ENCODE data around the gene TRIM31. TPM values are rescaled to one million over a fixed set of nuclear protein-coding genes. Genes with fewer than 3 reads are reported as not detected.

Gene TRIM31
- total RNA-seq, 1 donor from 2014 or later: not detected

GRCh38 chr6:30091577-30092381 lies 21.1 kb downstream of the TRIM31 start:
- no peak overlapping the region for H3K4me3 Mint-ChIP-seq (ENCODE audit: unreplicated experiment)
- no peak overlapping the region for H3K27ac Mint-ChIP-seq (ENCODE audit: unreplicated experiment)
- H3K9me3 Mint-ChIP-seq (ENCODE audit: unreplicated experiment): no peaks in the 10 kb centered on the region
- peaks cover 81% of the 10 kb centered on the region for H3K27me3 Mint-ChIP-seq (ENCODE audit: unreplicated experiment)
- DNase-seq (ENCODE audit: extremely low spot score, unreplicated experiment): no peak
- H3K36me3 Mint-ChIP-seq (ENCODE audit: unreplicated experiment): no peaks in the 10 kb centered on the region
- TF ChIP-seq, protein P1, sequence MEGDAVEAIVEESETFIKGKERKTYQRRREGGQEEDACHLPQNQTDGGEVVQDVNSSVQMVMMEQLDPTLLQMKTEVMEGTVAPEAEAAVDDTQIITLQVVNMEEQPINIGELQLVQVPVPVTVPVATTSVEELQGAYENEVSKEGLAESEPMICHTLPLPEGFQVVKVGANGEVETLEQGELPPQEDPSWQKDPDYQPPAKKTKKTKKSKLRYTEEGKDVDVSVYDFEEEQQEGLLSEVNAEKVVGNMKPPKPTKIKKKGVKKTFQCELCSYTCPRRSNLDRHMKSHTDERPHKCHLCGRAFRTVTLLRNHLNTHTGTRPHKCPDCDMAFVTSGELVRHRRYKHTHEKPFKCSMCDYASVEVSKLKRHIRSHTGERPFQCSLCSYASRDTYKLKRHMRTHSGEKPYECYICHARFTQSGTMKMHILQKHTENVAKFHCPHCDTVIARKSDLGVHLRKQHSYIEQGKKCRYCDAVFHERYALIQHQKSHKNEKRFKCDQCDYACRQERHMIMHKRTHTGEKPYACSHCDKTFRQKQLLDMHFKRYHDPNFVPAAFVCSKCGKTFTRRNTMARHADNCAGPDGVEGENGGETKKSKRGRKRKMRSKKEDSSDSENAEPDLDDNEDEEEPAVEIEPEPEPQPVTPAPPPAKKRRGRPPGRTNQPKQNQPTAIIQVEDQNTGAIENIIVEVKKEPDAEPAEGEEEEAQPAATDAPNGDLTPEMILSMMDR (IDR thresholded peaks at IDR 0.05): no peak
- peaks cover 10% of the 10 kb centered on the region for H3K4me1 Mint-ChIP-seq (ENCODE audit: unreplicated experiment)

GRCh38 chr6:30087876-30088275 lies 25.0 kb downstream of the TRIM31 start:
- no peak overlapping the region for H3K27ac Mint-ChIP-seq (ENCODE audit: unreplicated experiment)
- H3K27me3 Mint-ChIP-seq (ENCODE audit: unreplicated experiment): peaks cover 61% of the 10 kb centered on the region
- peaks cover 8% of the 10 kb centered on the region for H3K4me1 Mint-ChIP-seq (ENCODE audit: unreplicated experiment)
- no peaks in the 10 kb centered on the region for H3K36me3 Mint-ChIP-seq (ENCODE audit: unreplicated experiment)
- H3K9me3 Mint-ChIP-seq (ENCODE audit: unreplicated experiment): no peaks in the 10 kb centered on the region
- H3K4me3 Mint-ChIP-seq (ENCODE audit: unreplicated experiment): no peak overlapping the region
- TF ChIP-seq, protein P1 (IDR thresholded peaks at IDR 0.05): no peak
- DNase-seq (ENCODE audit: extremely low spot score, unreplicated experiment): no peak

GRCh38 chr6:30077218-30077617 lies 35.7 kb downstream of the TRIM31 start:
- peaks cover 75% of the 10 kb centered on the region for H3K27me3 Mint-ChIP-seq (ENCODE audit: unreplicated experiment)
- TF ChIP-seq, protein P1 (IDR thresholded peaks at IDR 0.05): no peak
- peaks cover 5% of the 10 kb centered on the region for H3K36me3 Mint-ChIP-seq (ENCODE audit: unreplicated experiment)
- DNase-seq (ENCODE audit: extremely low spot score, unreplicated experiment): no peak
- H3K9me3 Mint-ChIP-seq (ENCODE audit: unreplicated experiment): no peaks in the 10 kb centered on the region
- H3K4me3 Mint-ChIP-seq (ENCODE audit: unreplicated experiment): no peak overlapping the region
- peaks cover 26% of the 10 kb centered on the region for H3K4me1 Mint-ChIP-seq (ENCODE audit: unreplicated experiment)
- no peak overlapping the region for H3K27ac Mint-ChIP-seq (ENCODE audit: unreplicated experiment)

DNA sequence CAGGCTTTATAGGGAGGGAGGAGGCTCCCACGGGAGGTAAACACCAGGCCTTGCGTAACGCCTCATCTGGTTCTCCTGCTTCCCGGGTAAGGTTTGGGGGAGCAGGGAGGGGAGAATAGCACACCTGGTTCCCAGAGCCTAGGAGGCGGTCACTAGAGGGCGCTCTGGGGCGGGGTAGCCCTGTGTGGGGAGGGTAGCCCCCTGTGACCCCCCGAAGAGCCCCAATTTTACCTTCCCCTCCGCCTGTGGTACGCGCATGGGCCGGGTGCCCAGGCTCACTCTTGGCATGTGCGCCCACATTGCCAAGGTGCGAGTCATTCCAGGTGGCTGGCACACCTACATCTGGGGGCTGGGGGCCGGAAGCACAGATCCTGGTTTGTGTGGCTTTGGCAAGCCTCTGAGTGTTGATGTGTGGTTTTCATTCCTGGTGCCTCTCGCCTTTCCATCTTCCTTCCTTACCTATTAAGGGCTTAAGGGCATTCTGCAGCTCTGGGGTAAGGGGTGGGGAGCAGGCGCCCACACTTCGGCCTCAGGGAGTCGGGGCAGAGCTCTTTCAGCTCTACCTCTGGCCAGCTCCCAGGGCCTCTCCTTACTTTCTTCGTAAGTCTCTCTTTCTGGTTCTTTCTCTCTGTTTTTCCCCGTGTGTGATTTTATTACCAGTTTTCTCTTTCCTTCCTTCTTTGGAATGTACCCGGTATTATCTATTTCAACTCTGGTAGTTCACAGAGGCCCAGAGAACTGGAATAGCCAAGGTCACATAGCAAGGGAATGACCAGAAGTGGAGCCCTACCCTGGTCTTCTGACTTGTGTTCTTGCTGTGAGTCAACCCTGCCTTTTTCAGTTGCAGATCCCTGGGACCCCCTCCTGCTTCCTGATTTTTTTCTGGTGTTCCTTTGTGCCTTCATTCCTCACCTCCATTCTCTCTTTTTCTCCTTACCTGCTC lies 36.8 kb downstream of the TRIM31 start:
- no peak for DNase-seq (ENCODE audit: extremely low spot score, unreplicated experiment)

More for the DNA sequence above, 36.8 kb downstream of the TRIM31 start:
- H3K27ac Mint-ChIP-seq (ENCODE audit: unreplicated experiment): no peak overlapping the region
- peaks cover 84% of the 10 kb centered on the region for H3K27me3 Mint-ChIP-seq (ENCODE audit: unreplicated experiment)
- TF ChIP-seq, protein P1 (IDR thresholded peaks at IDR 0.05): peak; percentile 53
- H3K4me3 Mint-ChIP-seq (ENCODE audit: unreplicated experiment): peak overlapping the region; percentile 39
- peaks cover 31% of the 10 kb centered on the region for H3K4me1 Mint-ChIP-seq (ENCODE audit: unreplicated experiment)
- no peaks in the 10 kb centered on the region for H3K9me3 Mint-ChIP-seq (ENCODE audit: unreplicated experiment)
- H3K36me3 Mint-ChIP-seq (ENCODE audit: unreplicated experiment): peaks cover 12% of the 10 kb centered on the region

Data from osteocyte (in vitro differentiated cells).